Stimulated activated CD8-positive, alpha-beta memory T cell treated with anti-CD3 and anti-CD28 coated beads, Interleukin-12 subunit alpha, Interleukin-12 subunit beta, amount 100 ng/mL, for 4 hours (primary cell): ENCODE measurements around the gene TCP11.

Experiments used
- DNase-seq: peaks from one replicate; pipeline ENCODE4 v3.0.0-alpha.2; 2020; ENCODE audit warnings: low read depth

The TCP11 gene

GRCh38 chr6:35080821-35081425 is 60.2 kb downstream of the TCP11 start:
- DNase-seq = no peak

DNA sequence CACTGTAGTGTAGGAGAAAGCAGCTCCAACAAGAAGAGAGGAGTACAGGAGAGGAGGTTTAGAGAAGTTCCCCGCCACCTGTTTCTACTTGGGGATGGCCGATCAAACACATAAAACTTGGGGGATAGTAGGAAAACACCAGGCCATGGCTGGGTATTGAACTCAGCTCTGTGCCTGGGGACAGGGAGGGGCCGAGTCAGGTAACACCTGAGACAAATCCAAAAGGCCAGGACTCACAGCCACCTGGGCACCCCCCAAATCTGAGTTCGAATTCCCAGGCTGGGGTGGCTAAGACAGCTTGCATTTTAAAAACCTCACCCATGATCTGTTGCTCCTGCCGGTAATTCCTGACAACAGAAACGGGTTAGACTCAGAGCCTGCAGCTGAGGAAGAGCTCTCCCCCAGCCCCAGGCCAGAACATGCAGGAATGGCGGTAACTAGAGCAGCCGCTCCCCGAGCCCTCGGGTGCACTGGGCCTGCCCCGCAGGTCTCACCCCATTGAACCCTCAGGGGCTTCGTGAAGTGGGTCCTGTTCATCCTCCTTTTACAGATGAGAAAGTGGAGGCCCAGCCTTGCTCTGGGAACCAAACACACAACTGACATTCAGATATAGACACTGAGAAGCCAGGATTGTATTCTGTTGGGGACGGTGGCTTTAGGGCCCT is 61.0 kb downstream of the TCP11 start:
- no peak for DNase-seq

DNA sequence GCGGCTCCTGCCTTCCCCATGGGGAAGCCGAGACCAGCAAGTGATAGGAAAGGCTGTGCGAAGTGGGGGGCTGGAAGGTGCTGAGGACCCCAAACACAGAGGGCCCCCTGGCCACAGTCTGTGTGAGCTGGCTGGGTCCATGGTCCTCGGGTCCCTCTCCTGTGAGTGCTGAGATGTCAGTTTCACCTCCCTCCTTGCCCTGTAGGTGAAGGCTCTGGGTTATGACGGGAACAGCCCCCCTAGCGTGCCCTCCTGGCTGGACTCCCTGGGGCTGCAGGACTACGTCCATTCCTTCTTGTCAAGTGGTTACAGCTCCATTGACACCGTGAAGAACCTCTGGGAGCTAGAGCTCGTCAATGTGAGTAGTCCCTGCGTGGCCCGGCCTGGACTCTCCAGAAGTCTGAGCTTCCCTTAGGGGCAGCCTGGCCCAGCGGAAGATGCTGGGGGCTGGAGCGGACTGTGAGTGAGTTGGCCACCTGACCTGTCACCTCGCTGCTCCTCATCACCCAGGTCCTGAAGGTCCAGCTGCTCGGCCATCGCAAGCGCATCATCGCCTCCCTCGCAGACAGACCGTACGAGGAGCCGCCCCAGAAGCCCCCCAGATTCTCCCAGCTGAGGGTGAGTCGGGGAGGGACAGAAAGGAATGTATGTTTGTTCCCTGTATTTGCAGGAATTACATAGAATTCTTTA is 61.7 kb downstream of the TCP11 start:
- no peak for DNase-seq

DNA sequence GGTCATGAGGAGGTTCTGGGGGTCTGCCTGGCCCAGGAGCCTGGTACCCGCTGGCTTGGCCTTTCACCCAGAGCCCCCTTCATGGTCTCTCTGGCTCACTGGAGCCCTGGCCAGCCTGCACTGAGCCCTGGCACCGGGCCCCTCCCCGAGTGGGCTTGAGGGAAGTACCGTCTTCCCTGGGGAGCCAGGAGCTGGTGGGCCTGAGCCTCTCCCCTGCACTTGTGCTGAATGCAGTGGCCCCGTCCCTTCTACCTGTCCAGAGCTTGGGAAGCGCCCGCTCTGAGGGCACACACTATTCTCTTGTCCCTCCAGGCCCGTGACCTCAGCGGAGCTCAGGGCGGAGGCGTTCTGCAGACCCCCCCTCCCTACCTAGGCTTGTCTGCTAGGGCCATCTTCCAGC is 62.2 kb downstream of the TCP11 start:
- no peak for DNase-seq

DNA sequence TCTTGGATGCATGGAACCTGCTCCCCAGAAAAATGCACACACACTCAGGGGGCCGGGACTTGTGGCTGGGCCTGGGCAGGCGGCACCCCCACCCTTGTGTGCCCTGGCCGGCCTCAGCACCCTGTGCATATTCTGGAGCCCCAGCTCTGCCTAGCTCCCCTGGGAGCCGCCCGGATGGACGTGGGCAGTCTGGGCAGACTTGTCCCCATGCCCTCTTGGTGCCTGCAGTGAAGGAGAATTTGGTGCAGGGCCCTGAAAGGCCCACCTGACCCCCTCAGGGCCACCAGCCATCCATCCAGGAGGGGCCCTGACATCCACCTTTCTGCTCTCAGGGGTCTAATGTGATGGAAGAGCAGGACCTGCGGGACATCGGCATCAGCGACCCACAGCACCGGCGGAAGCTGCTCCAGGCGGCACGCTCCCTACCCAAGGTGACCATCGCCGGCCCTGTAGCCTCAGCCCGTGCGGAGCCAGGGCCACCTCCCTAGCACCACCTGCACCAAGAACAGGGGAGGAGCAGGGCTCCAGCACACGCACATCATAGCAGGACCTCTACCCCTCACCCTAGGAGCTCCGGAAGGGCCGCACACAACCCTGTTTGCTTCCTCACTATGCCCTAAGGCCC is 62.8 kb downstream of the TCP11 start:
- DNase-seq = no peak

GRCh38 chr6:35077713-35078105 is 63.4 kb downstream of the TCP11 start:
- no peak for DNase-seq

GRCh38 chr6:35076997-35077712 is 64.0 kb downstream of the TCP11 start:
- DNase-seq = no peak

GRCh38 chr6:35073766-35074471 is 67.2 kb downstream of the TCP11 start:
- DNase-seq = no peak

DNA sequence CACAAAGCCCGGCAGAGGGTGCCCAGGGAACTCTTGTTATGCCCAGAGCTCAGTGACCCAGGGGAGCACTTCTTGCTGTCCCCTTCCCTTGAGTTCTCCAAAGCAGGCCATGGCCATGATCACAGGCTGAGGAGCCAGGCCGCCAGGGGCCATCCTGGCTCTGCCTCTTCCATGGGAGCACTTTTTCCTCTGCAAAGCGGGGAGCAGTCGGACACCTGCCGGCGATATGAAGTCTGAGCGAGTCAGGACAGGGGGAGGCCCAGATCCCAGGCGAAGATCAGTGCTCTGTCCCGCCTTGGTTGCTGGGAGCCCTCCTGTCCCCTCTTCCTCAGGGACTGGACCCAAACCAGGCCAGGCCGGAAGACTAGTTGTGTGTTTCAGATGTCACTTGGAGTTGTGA is 67.9 kb downstream of the TCP11 start:
- DNase-seq = no peak

DNA sequence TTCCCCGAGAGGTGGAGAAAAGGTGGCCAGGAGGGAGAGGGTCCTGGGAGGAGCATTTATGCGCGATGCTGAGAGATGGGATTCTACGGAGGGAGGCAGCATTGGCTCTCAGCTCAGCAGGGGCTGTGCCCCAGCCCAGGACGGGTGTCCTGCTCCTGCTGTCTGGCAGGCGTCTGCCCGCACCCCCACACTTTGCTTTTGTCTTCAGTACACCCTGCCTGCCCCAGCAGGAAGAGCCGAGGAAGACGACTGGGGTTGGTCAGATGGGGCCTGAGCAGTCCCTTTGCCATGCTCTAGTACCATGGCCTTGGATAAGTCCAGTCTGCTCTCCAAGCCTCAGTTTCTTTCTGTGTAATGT is 68.5 kb downstream of the TCP11 start:
- no peak for DNase-seq

GRCh38 chr6:35072051-35072697 is 69.0 kb downstream of the TCP11 start:
- no peak for DNase-seq

GRCh38 chr6:35071347-35071994 is 69.7 kb downstream of the TCP11 start:
- no peak for DNase-seq

DNA sequence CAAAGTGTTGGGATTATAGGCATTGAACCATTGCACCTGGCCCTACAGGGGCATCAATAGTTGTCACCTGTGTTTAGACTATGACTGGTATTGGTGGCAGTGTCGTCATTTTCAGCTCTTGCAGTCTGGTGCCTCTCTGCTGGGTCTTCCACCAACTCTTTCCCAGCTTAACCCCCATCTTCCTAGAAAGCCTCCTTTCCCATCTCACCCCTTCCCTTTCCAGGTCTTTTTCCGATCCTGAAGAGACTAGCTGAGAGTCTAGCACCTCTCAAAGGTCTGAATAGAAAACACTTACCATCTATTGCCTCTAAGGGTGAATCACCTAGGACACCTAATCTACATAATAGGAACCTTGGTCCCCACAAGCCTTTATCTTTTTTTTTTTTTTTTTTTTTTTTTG is 71.0 kb downstream of the TCP11 start:
- no peak for DNase-seq

- DNase-seq = no peak
Observed at GRCh38 chr6:35069262-35069661, 71.9 kb downstream of the TCP11 start.

DNA sequence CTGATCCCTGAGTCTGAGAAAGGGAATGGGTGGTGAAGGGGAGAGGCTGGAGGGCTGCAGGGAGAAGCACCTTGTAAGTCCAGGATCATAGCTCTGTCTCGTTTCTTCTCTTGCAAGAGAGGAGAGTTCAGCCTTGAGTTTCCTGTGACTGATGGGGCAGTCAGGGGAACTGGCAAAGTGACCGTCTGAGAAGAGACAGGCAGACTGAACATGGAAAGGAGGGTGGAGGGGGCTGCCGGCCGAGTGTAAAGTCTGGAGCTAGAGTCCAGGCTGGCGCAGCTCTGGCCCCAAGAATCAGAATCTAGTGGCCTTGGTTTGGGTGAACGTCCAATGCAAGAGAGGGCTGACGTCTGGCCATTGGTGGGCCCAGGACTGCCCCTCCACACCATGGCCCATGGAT is 72.5 kb downstream of the TCP11 start:
- DNase-seq = no peak

DNA sequence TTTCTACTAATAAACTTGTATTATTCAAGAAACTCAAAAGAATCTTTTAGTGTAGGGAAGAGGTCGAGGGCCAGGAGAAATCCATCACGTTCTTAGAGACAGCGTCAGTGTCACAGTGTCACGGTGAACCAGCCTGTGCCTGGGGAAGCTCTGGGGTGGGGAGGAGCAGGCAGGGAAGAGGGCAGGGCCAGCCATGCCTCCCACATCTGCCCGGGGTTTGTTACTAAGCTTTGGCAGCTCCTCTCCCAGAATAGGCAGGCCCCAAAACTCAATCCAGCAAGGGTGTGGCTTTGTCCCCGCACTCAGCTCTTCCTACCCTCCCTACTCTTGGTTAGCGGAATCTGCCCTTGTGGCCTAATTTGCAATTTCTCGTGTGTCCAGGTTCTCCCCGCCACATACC is 72.9 kb downstream of the TCP11 start:
- no peak for DNase-seq
